Right lobe of liver (tissue), 6 donors: ENCODE measurements around the gene P2RY6. TPM values are rescaled to one million over a fixed set of nuclear protein-coding genes. Genes with fewer than 3 reads are reported as not detected.
A peak's percentile ranks its signal among the peaks of the same experiment; 100 is the strongest.

Experiments used
- ATAC-seq, 4 donors: fragments of 200-7000 bp; cut with Tn5 transposase; one replicate each; pipeline ENCODE4 v1.9.1; 2020; ENCODE audit warnings: mild to moderate bottlenecking in 4 of 4, moderate library complexity in 4 of 4
- DNase-seq, 3 donors: peaks; one replicate each; pipeline ENCODE4 v3.0.0-alpha.2; 2020
- H3K27ac ChIP-seq, 3 donors: fragments of 200-600 bp; one replicate each; pipeline ENCODE4 v1.8.0; 2022
- H3K27me3 ChIP-seq, 2 donors: fragments of 200-600 bp; one replicate each; pipeline ENCODE4 v1.8.0; 2022
- H3K36me3 ChIP-seq, 4 donors: fragments of 200-600 bp; sonication (generic) in 1 of 4; one replicate each; pipeline versions ENCODE4 v1.5.1 to v1.8.0; 2017 to 2022; ENCODE audit warnings: control low read depth in 1 of 4
- H3K4me1 ChIP-seq, 4 donors: fragments of 200-600 bp; sonication (generic) in 1 of 4; one replicate each; pipeline versions ENCODE4 v1.5.1 to v1.8.0; 2017 to 2022; ENCODE audit warnings: control low read depth in 1 of 4
- H3K4me3 ChIP-seq, 3 donors: fragments of 200-600 bp; one replicate each; pipeline ENCODE4 v1.8.0; 2022
- H3K9me3 ChIP-seq, 4 donors: fragments of 200-600 bp; sonication (generic) in 1 of 4; one replicate each; pipeline versions ENCODE4 v1.5.1 to v1.8.0; 2017 to 2022; ENCODE audit warnings: control low read depth in 1 of 4
- POLR2A ChIP-seq: fragments of 450-650 bp; IDR thresholded peaks from one replicate; pipeline ENCODE4 v1.6.1; 2017; ENCODE audit warnings: antibody characterized with exemption, mild to moderate bottlenecking
- WGBS: methylation state at CpG from one replicate; pipeline ENCODE4 v1.1.6; 2018; ENCODE audit warnings: low coverage, low lambda C conversion rate; ENCODE audit not compliant: insufficient coverage; ENCODE audit errors: missing lambda C conversion rate; 5-methylcytosine and 5-hydroxymethylcytosine counted together
- intact Hi-C, 2 donors: fragments of 100-400 bp; cut with DNase I; formaldehyde crosslinking; loops; one replicate each; pipeline versions ENCODE4 v1.11.2 to v1.14.1; 2022
- total RNA-seq, 6 experiments: library from RNA; depleted of rRNA in 2 of 6; stranded (reverse); fragments of >200 nt in 2 of 6; fragmentation: NEBNext Ultra II Directional in 3 of 6; extraction: Animal tissue kit (Norgen Biotek cat#: 25700) in 3 of 6; gene quantifications; one replicate each; pipeline versions ENCODE4 v1.1.0 to v1.2.4, GENCODE V29; 2016 to 2023
- TF ChIP-seq, protein P1 (sequence below), 4 donors: fragments of 200-600 bp in 3 of 4; fragments of 450-650 bp in 1 of 4; IDR thresholded peaks; one replicate each; pipeline versions ENCODE4 v1.5.1 to v1.8.0; 2016 to 2022; ENCODE audit warnings: antibody characterized with exemption in 4 of 4, mild to moderate bottlenecking in 2 of 4
- donor health status: DM: no; HTN: yes; CAD: no.
- donor health status: DM: no; HTN: no; CAD: no.
- donor health status: DM: no; HTN: no; CAD: no.
- donor health status: DM: no; HTN: yes; CAD: no.
- donor health status: DM: no; HTN: yes; CAD: no.

P2RY6 gene
- total RNA-seq, 6 experiments from 2014 or later: 0.24 to 1.8 (median 0.62) TPM

DNA sequence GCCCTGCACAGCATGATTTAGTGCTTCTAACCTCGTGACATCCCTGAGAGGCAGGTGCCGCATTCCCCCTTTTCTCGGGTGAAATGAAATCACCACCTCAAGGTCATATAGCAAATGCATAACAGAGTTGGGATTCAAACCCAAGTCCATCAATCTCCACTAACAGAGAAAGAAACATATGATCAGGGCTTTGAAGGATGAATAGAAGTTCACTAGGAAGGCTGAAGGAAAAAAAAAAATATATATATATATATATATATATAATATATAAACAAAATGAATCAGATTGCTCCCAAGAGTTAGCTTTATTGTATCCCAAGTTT, 23.8 kb downstream of the P2RY6 start:
- H3K27me3 ChIP-seq: no peaks in the 10 kb centered on the region
- ATAC-seq (no peak), DNase-seq (peak in 1 of 3 donors; percentile 43)
- H3K27ac ChIP-seq: no peak overlapping the region
- no peak for TF ChIP-seq POLR2A
- TF ChIP-seq, protein P1, sequence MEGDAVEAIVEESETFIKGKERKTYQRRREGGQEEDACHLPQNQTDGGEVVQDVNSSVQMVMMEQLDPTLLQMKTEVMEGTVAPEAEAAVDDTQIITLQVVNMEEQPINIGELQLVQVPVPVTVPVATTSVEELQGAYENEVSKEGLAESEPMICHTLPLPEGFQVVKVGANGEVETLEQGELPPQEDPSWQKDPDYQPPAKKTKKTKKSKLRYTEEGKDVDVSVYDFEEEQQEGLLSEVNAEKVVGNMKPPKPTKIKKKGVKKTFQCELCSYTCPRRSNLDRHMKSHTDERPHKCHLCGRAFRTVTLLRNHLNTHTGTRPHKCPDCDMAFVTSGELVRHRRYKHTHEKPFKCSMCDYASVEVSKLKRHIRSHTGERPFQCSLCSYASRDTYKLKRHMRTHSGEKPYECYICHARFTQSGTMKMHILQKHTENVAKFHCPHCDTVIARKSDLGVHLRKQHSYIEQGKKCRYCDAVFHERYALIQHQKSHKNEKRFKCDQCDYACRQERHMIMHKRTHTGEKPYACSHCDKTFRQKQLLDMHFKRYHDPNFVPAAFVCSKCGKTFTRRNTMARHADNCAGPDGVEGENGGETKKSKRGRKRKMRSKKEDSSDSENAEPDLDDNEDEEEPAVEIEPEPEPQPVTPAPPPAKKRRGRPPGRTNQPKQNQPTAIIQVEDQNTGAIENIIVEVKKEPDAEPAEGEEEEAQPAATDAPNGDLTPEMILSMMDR (IDR thresholded peaks at IDR 0.05): no peak
- H3K36me3 ChIP-seq: no peaks in the 10 kb centered on the region
- no peaks in the 10 kb centered on the region for H3K9me3 ChIP-seq
- no peaks in the 10 kb centered on the region for H3K4me1 ChIP-seq
- intact Hi-C loops: loop anchor here (5.0 to 10.0 kb wide), 2 partner anchors 89 to 96 kb away; no protein-coding TSS in a partner anchor
- no peak overlapping the region for H3K4me3 ChIP-seq
- 73% methylated on average over 3 of the region's 3 CpGs for WGBS

DNA sequence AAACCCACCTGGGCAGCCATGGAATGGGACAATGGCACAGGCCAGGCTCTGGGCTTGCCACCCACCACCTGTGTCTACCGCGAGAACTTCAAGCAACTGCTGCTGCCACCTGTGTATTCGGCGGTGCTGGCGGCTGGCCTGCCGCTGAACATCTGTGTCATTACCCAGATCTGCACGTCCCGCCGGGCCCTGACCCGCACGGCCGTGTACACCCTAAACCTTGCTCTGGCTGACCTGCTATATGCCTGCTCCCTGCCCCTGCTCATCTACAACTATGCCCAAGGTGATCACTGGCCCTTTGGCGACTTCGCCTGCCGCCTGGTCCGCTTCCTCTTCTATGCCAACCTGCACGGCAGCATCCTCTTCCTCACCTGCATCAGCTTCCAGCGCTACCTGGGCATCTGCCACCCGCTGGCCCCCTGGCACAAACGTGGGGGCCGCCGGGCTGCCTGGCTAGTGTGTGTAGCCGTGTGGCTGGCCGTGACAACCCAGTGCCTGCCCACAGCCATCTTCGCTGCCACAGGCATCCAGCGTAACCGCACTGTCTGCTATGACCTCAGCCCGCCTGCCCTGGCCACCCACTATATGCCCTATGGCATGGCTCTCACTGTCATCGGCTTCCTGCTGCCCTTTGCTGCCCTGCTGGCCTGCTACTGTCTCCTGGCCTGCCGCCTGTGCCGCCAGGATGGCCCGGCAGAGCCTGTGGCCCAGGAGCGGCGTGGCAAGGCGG, 24.5 kb downstream of the P2RY6 start:
- intact Hi-C loops: loop anchor here (5.0 to 10.0 kb wide), 2 partner anchors 88 to 96 kb away; no protein-coding TSS in a partner anchor

DNA sequence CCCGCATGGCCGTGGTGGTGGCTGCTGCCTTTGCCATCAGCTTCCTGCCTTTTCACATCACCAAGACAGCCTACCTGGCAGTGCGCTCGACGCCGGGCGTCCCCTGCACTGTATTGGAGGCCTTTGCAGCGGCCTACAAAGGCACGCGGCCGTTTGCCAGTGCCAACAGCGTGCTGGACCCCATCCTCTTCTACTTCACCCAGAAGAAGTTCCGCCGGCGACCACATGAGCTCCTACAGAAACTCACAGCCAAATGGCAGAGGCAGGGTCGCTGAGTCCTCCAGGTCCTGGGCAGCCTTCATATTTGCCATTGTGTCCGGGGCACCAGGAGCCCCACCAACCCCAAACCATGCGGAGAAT, 25.1 kb downstream of the P2RY6 start:
- Histone ChIP-seq H3K27me3 (no peaks in the 10 kb centered on the region), H3K36me3 (no peaks in the 10 kb centered on the region), H3K4me1 (no peaks in the 10 kb centered on the region), H3K27ac (no peak overlapping the region), H3K4me3 (no peak overlapping the region), H3K9me3 (no peaks in the 10 kb centered on the region)
- TF ChIP-seq, protein P1 (IDR thresholded peaks at IDR 0.05): no peak
- TF ChIP-seq POLR2A: no peak
- no peak for ATAC-seq
- intact Hi-C loops: loop anchor here (5.0 to 10.0 kb wide), 2 partner anchors 88 to 95 kb away; no protein-coding TSS in a partner anchor
- 72% methylated on average over 2 of the region's 18 CpGs for WGBS
- peak in 1 of 3 donors; percentile 50 for DNase-seq

More for the DNA sequence above, 24.5 kb downstream of the P2RY6 start:
- TF ChIP-seq POLR2A: no peak
- TF ChIP-seq, protein P1 (IDR thresholded peaks at IDR 0.05): no peak
- Histone ChIP-seq H3K4me3 (no peak overlapping the region), H3K36me3 (no peaks in the 10 kb centered on the region), H3K27ac (no peak overlapping the region), H3K4me1 (no peaks in the 10 kb centered on the region), H3K27me3 (no peaks in the 10 kb centered on the region), H3K9me3 (no peaks in the 10 kb centered on the region)
- ATAC-seq: peak in 1 of 4 donors; percentile 4
- 89% methylated on average over 13 of the region's 35 CpGs for WGBS
- peak in 1 of 3 donors; percentile 36 for DNase-seq

DNA sequence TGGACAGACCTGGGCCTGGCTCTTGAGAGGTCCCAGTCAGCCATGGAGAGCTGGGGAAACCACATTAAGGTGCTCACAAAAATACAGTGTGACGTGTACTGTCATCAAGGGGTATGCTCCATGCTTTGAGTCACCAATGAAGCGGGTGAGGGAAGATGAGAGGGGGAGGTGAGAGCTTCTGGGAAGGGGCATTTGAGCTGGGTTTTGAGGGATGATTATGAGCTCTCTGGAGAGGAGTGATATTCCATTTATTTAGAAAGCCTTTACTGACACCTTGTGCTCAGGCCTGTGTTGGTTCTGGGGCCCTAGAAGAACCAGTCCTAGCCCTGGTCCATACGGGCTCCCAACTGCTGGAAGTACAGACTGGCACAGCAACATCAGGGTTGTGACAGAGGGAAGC, 25.6 kb downstream of the P2RY6 start:
- TF ChIP-seq, protein P1 (IDR thresholded peaks at IDR 0.05): no peak
- no peak for TF ChIP-seq POLR2A
- DNase-seq (no peak), ATAC-seq (no peak)
- WGBS: 94% methylated on average over 2 of the region's 3 CpGs
- H3K36me3 ChIP-seq: no peaks in the 10 kb centered on the region
- H3K27me3 ChIP-seq: no peaks in the 10 kb centered on the region
- H3K4me3 ChIP-seq: no peak overlapping the region
- intact Hi-C loops: loop anchor here (5.0 to 10.0 kb wide), 2 partner anchors 87 to 95 kb away; no protein-coding TSS in a partner anchor
- H3K9me3 ChIP-seq: no peaks in the 10 kb centered on the region
- H3K27ac ChIP-seq: no peak overlapping the region
- H3K4me1 ChIP-seq: no peaks in the 10 kb centered on the region
